Liver (tissue), 2 donors: Measurements from ENCODE around the gene CLCN5.

ENCODE experiments used
- FOXA2 ChIP-seq: IDR thresholded peaks from 2 replicates; pipeline ENCODE4 v1.6.1; 2016; ENCODE audit warnings: antibody characterized with exemption
- RAD21 ChIP-seq, 2 donors: IDR thresholded peaks; 2 replicates each; pipeline ENCODE4 v1.6.1; 2016; ENCODE audit warnings: antibody characterized with exemption in 2 of 2, mild to moderate bottlenecking in 2 of 2
- TF ChIP-seq, protein P1 (sequence below): IDR thresholded peaks from 2 replicates; pipeline ENCODE4 v1.6.1; 2016; ENCODE audit warnings: antibody characterized with exemption, mild to moderate bottlenecking
- TF ChIP-seq, protein P2 (sequence below): IDR thresholded peaks from 2 replicates; pipeline ENCODE4 v1.6.1; 2016; ENCODE audit warnings: antibody characterized with exemption
- donor health status: healthy.

DNA sequence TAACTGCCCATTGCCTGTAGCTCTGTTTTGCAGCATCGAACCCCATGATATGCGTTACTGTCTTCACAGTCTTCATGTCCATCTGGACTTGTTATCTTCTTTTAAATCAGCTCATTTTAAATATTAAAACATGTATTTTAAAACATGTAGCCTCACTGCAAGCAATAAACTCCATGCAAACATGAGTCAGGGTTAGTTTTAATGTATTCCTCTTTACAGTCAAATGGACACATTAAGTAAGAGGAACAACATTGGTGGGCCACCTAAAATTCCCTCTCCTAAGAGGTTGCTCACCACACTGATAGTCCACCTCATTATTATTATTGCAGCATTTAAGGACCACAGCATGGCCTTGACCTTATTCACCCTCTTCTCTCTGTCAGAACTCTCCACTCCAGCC lies 74.1 kb downstream of the CLCN5 start:
- TF ChIP-seq, protein P1, sequence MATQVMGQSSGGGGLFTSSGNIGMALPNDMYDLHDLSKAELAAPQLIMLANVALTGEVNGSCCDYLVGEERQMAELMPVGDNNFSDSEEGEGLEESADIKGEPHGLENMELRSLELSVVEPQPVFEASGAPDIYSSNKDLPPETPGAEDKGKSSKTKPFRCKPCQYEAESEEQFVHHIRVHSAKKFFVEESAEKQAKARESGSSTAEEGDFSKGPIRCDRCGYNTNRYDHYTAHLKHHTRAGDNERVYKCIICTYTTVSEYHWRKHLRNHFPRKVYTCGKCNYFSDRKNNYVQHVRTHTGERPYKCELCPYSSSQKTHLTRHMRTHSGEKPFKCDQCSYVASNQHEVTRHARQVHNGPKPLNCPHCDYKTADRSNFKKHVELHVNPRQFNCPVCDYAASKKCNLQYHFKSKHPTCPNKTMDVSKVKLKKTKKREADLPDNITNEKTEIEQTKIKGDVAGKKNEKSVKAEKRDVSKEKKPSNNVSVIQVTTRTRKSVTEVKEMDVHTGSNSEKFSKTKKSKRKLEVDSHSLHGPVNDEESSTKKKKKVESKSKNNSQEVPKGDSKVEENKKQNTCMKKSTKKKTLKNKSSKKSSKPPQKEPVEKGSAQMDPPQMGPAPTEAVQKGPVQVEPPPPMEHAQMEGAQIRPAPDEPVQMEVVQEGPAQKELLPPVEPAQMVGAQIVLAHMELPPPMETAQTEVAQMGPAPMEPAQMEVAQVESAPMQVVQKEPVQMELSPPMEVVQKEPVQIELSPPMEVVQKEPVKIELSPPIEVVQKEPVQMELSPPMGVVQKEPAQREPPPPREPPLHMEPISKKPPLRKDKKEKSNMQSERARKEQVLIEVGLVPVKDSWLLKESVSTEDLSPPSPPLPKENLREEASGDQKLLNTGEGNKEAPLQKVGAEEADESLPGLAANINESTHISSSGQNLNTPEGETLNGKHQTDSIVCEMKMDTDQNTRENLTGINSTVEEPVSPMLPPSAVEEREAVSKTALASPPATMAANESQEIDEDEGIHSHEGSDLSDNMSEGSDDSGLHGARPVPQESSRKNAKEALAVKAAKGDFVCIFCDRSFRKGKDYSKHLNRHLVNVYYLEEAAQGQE = no peak
- no peak for TF ChIP-seq RAD21 (IDR thresholded peaks at IDR 0.05)
- no peak for TF ChIP-seq FOXA2
- TF ChIP-seq, protein P2, sequence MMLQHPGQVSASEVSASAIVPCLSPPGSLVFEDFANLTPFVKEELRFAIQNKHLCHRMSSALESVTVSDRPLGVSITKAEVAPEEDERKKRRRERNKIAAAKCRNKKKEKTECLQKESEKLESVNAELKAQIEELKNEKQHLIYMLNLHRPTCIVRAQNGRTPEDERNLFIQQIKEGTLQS = no peak
